ENCODE data around the gene KSR1.

The KSR1 gene

GRCh38 chr17:27560668-27561067, 104.4 kb downstream of the KSR1 start:
- no peak for TF ChIP-seq RARB (CRISPR knock-in tag; IDR thresholded peaks at IDR 0.05)
- no peak for TF ChIP-seq ZNF70 (CRISPR knock-in tag; IDR thresholded peaks at IDR 0.05)
- no peak for TF ChIP-seq ARNTL (CRISPR knock-in tag; IDR thresholded peaks at IDR 0.05; ENCODE audit: borderline replicate concordance, low read depth)
- no peak for TF ChIP-seq PPARA (CRISPR knock-in tag; IDR thresholded peaks at IDR 0.05; ENCODE audit: borderline replicate concordance)
- ATAC-seq = peak; percentile 36

GRCh38 chr17:27562777-27563455, 106.7 kb downstream of the KSR1 start:
- no peak for TF ChIP-seq TCF4 (CRISPR knock-in tag; IDR thresholded peaks at IDR 0.05; ENCODE audit: borderline replicate concordance)
- no peak for TF ChIP-seq ZNF565 (CRISPR knock-in tag; conservative IDR thresholded peaks at IDR 0.05; ENCODE audit: low read depth)
- TF ChIP-seq ZFP30 (CRISPR knock-in tag; IDR thresholded peaks at IDR 0.05) = no peak
- TF ChIP-seq, protein P1, sequence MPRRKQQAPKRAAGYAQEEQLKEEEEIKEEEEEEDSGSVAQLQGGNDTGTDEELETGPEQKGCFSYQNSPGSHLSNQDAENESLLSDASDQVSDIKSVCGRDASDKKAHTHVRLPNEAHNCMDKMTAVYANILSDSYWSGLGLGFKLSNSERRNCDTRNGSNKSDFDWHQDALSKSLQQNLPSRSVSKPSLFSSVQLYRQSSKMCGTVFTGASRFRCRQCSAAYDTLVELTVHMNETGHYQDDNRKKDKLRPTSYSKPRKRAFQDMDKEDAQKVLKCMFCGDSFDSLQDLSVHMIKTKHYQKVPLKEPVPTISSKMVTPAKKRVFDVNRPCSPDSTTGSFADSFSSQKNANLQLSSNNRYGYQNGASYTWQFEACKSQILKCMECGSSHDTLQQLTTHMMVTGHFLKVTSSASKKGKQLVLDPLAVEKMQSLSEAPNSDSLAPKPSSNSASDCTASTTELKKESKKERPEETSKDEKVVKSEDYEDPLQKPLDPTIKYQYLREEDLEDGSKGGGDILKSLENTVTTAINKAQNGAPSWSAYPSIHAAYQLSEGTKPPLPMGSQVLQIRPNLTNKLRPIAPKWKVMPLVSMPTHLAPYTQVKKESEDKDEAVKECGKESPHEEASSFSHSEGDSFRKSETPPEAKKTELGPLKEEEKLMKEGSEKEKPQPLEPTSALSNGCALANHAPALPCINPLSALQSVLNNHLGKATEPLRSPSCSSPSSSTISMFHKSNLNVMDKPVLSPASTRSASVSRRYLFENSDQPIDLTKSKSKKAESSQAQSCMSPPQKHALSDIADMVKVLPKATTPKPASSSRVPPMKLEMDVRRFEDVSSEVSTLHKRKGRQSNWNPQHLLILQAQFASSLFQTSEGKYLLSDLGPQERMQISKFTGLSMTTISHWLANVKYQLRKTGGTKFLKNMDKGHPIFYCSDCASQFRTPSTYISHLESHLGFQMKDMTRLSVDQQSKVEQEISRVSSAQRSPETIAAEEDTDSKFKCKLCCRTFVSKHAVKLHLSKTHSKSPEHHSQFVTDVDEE (CRISPR knock-in tag; IDR thresholded peaks at IDR 0.05) = no peak
- no peak for TF ChIP-seq ZNF70 (CRISPR knock-in tag; IDR thresholded peaks at IDR 0.05)
- no peak for TF ChIP-seq PPARA (CRISPR knock-in tag; IDR thresholded peaks at IDR 0.05; ENCODE audit: borderline replicate concordance)
- TF ChIP-seq SNAI2 (CRISPR knock-in tag; IDR thresholded peaks at IDR 0.05) = no peak
- no peak for TF ChIP-seq ESRRG (CRISPR knock-in tag; IDR thresholded peaks at IDR 0.05)
- TF ChIP-seq, protein P2, sequence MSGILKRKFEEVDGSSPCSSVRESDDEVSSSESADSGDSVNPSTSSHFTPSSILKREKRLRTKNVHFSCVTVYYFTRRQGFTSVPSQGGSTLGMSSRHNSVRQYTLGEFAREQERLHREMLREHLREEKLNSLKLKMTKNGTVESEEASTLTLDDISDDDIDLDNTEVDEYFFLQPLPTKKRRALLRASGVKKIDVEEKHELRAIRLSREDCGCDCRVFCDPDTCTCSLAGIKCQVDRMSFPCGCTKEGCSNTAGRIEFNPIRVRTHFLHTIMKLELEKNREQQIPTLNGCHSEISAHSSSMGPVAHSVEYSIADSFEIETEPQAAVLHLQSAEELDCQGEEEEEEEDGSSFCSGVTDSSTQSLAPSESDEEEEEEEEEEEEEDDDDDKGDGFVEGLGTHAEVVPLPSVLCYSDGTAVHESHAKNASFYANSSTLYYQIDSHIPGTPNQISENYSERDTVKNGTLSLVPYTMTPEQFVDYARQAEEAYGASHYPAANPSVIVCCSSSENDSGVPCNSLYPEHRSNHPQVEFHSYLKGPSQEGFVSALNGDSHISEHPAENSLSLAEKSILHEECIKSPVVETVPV (CRISPR knock-in tag; IDR thresholded peaks at IDR 0.05) = no peak
- TF ChIP-seq ISL1 (CRISPR knock-in tag; IDR thresholded peaks at IDR 0.05) = no peak
- TF ChIP-seq ARNTL (CRISPR knock-in tag; IDR thresholded peaks at IDR 0.05; ENCODE audit: borderline replicate concordance, low read depth) = no peak
- TF ChIP-seq POU6F1 (CRISPR knock-in tag; IDR thresholded peaks at IDR 0.05; ENCODE audit: borderline replicate concordance, low read depth) = no peak
- ATAC-seq = no peak

GRCh38 chr17:27563532-27563931, 107.3 kb downstream of the KSR1 start:
- TF ChIP-seq, protein P3, sequence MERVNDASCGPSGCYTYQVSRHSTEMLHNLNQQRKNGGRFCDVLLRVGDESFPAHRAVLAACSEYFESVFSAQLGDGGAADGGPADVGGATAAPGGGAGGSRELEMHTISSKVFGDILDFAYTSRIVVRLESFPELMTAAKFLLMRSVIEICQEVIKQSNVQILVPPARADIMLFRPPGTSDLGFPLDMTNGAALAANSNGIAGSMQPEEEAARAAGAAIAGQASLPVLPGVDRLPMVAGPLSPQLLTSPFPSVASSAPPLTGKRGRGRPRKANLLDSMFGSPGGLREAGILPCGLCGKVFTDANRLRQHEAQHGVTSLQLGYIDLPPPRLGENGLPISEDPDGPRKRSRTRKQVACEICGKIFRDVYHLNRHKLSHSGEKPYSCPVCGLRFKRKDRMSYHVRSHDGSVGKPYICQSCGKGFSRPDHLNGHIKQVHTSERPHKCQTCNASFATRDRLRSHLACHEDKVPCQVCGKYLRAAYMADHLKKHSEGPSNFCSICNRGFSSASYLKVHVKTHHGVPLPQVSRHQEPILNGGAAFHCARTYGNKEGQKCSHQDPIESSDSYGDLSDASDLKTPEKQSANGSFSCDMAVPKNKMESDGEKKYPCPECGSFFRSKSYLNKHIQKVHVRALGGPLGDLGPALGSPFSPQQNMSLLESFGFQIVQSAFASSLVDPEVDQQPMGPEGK (CRISPR knock-in tag; IDR thresholded peaks at IDR 0.05; ENCODE audit: borderline replicate concordance) = no peak
- TF ChIP-seq CREB5 (CRISPR knock-in tag; IDR thresholded peaks at IDR 0.05; ENCODE audit: low read depth) (no peak), ZNF70 (CRISPR knock-in tag; IDR thresholded peaks at IDR 0.05) (no peak), TCF4 (CRISPR knock-in tag; IDR thresholded peaks at IDR 0.05; ENCODE audit: borderline replicate concordance) (no peak)
- TF ChIP-seq, protein P2 (CRISPR knock-in tag; IDR thresholded peaks at IDR 0.05) = no peak
- no peak for ATAC-seq

DNA sequence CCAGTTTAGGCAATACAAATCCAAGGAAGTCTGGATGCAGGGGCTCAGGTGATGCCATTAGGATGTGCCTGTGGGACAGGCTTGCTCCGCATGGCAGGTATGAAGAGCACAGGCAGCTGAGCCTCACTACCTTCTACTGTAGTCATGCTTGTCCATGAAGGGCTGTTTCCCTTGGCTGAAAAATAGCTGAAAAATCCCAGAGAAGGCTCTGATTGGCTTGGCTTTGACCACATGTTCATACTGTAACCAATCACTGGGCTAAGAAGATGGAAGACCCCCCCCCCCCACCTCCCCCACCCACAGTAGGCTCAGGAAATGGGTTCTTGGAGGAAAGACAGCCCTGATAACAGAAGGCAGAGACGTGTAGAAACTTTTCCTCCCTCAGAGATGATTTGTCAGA, 108.2 kb downstream of the KSR1 start:
- no peak for ATAC-seq
- TF ChIP-seq BACH2 (CRISPR knock-in tag; IDR thresholded peaks at IDR 0.05; ENCODE audit: borderline replicate concordance) (no peak), ZNF70 (CRISPR knock-in tag; IDR thresholded peaks at IDR 0.05) (no peak), CSDC2 (CRISPR knock-in tag; IDR thresholded peaks at IDR 0.05) (no peak), ZNF8 (CRISPR knock-in tag; IDR thresholded peaks at IDR 0.05) (no peak), PPARA (CRISPR knock-in tag; IDR thresholded peaks at IDR 0.05; ENCODE audit: borderline replicate concordance) (no peak), ESRRG (CRISPR knock-in tag; IDR thresholded peaks at IDR 0.05) (no peak), SNAI2 (CRISPR knock-in tag; IDR thresholded peaks at IDR 0.05) (no peak), CREB5 (CRISPR knock-in tag; IDR thresholded peaks at IDR 0.05; ENCODE audit: low read depth) (no peak), OSR1 (CRISPR knock-in tag; IDR thresholded peaks at IDR 0.05) (no peak), ZNF565 (CRISPR knock-in tag; conservative IDR thresholded peaks at IDR 0.05; ENCODE audit: low read depth) (no peak), ISL1 (CRISPR knock-in tag; IDR thresholded peaks at IDR 0.05) (no peak)
- TF ChIP-seq, protein P2 (CRISPR knock-in tag; IDR thresholded peaks at IDR 0.05) = no peak

Data from SK-N-SH treated with all-trans-retinoic acid at 6 μM for 48 hours (cell line).